GM21515 (cell line): ENCODE measurements around the gene POU2F3.
A peak's percentile ranks its signal among the peaks of the same experiment; 100 is the strongest.
"Not testable (repeated sequence)": the region's sequence is repeated elsewhere in the genome, so short reads cannot be mapped to it uniquely, and the experiment has no call there.

Experiments used
- ATAC-seq: cut with Tn5 transposase; IDR thresholded peaks from one replicate; pipeline ENCODE4 v1.9.1; 2021; ENCODE audit not compliant: unreplicated experiment

The POU2F3 gene

DNA sequence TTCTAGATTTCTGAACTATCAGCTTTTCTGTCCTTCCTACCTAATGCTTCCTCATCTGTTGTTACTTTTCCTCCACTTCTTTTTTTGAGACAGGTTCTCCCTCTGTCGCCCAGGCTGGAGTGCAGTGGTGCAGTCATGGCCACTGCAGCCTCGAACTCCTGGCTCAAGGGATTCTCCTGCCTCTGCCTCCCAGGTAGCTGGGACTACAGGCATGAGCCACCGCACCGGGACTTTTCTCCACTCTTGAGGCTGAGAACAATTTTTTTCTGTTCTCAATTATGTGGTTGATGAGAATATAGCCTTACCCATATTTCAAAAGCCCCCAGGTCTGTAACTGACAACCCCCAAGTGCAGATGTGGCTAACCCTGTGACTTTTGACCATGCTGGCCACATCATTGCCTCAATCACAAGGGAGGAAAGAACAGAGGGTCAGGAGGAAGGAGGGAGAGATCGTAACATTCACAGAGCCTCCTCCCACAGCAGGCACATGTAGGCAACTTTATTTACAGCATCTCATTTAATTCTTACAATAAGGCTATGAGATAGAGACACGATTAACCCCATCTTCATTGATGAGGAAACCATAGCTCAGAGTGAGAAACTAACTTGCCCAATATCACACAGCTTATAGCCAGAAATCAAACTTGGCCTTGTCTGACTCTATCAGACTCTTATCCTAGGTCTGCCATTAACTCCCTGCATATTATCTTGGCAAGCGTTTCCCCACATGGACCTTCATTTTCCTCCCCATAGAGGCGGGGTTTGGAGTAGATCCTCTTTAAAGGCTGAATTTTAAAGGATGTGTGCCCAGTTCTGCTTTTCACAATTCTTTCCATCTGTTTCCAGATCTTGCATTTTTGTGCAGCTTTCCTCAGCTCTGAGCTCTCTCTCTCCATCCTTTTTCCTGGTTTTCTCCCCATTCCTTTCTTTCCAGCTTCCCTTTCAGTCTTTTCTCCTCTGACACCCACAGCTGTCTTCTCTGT is 9.6 kb downstream of the POU2F3 start:
- ATAC-seq: no peak

DNA sequence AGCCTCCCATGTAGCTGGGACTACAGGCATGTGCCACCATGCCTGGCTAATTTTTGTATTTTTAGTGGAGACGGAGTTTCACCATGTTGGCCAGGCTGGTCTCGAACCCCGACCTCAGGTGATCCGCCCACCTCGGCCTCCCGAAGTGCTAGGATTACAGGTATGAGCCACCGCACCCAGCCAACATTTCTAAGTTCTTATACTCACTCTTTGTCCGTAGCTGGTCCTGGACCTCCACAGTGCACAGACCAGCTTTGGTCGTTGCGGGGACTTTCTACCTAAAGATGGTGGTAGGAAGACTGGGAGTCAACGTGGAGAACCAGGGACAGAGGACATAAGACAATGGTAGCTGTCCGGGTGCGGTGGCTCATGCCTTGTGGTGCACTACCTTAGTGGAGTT is 13.4 kb downstream of the POU2F3 start:
- ATAC-seq: not testable (repeated sequence)

DNA sequence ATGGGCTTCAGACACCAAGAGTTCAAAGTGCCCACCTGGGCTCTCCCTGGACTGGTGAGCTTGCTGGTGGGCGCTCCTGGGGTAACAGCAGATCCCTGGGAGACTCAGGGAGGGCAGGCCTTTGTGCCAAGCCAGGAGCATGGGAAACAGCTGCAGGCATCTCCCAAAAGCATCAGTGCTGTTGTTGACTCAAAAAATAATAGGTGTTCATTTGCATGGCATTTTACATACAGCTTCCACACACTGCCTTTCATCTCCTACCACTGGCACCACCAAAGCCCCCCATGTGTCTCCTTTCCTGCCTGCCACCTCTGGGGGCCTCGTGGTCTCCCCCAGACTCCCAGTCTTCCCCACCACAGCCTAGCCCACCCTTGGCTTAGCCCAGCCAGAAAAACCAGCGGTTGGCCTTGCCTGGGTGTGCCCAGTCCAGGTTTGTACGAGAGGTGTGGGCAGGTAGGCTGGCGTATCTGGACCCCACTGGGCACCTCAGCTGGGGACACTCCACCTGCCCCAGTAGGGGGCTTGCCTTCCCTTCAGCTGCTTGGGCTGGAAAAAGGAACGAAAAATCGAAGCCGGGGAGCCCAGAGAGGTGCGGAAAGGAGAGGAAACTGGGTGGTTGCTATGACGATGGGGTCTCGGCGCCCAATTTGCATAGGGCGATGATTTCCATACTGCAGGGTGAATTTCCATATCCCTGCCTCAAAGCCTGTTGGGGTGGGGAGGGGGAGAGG is 15.0 kb downstream of the POU2F3 start:
- ATAC-seq: peak; percentile 55

DNA sequence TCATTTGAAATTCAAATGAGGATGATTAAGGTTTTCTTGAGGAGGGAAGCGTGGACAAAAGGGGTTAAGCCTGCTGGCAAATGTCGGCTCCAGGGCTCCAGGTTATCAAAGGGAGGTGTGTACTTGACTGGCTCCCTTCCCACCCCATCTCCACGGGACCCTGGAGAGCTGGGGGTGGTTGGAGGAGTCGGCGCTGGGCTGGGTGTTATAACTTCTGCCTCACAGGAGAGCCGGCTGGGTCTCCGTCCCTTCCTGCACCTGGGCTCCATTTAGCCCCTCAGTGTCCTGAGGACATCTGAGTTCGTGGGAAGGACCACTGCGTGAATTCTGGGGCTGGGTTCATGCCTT is 15.6 kb downstream of the POU2F3 start:
- ATAC-seq: no peak

DNA sequence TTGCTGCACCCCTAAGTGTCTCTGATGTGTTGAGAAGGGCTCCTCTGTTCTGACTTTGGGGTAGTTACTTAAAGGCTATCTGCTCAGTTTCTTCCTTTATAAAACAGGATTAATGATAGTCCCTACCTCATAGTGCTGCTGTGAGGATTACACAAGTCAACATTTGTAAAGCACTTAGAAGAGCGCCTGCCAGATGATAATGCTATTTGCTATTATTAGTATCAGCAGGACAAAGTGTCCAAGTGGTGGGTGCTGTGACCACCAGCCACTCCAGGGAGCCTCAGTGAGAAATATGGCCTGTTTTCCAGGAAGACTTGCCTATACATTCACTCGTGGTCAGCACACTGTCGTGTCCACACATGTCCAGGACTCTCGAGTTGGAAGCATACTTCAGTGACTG is 16.2 kb downstream of the POU2F3 start:
- ATAC-seq: no peak

DNA sequence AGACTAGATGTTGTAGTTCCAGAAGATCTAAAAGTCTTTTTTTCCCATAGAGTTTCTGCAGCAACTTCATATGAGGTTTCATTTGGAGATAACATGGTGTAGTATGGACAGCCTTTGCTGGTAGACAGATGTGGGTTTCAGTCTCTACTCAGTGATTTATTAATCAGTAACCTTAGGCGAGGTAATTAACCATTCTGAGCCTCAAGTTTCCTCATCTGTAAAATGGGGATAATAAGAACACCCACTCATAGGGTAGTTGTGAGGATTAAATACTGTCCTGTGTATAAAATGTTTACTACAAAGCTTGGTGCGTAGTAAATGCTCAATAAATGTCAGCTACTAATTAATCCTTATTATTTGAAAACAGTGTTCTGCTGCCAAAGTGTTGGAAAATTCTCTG is 16.8 kb downstream of the POU2F3 start:
- ATAC-seq: no peak

DNA sequence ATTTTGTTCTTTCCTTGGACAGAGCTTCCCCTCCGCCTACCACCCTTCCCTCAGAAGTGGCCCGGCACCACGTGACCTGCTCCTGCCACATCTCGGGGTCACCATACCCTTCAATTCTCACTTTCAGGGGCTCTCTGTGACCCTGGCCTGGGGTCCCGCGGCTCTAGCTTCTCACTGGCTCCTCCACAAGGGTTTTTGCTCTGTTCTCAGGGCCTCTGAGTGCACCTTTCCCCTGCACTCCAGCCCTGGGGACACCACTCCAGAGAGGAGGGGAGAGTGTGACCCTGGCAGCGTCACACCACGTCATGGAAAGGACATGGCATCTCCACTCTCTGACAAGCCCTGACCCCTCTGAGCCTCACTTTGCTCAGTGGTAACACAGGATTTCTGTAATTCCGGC is 17.4 kb downstream of the POU2F3 start:
- ATAC-seq: no peak

DNA sequence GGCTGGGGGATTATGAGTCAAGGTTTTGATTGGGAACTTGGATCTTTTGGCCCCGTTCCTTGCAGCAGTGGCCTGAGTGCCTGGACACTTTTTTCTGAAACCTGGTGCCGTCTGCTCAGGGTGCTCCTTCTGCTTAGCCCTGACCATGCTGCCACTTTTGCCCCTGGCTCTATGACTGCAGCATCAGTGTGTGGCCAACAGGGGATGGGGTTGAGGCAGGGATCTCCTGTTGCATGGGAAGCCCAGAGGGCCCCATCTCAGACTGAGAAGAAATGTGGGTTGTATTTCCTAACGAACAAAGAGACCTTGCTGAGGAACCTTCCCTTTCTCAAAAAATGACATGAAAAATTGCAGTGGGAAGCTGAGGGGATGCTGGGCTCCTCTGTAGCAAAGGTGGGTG is 18.7 kb downstream of the POU2F3 start:
- ATAC-seq: no peak

DNA sequence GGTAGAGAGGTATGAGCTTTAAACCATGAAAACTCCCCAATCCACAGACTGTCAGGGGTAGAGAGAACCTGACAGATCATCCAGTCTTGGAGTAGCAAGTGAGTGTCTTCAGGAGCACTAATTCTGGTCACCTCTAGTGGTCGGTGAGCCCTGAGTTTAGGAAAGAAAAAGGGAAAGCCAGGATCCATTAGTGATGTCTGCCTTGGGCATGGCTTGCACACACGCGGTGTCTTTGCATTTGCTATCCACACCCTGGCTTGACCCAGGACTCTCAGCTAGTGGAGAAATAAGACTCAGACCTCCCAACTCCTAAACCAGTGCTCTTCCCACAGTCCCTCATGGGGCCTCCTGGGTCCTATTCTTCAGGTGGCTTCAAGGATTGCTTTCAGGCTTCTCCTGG is 19.3 kb downstream of the POU2F3 start:
- no peak for ATAC-seq

DNA sequence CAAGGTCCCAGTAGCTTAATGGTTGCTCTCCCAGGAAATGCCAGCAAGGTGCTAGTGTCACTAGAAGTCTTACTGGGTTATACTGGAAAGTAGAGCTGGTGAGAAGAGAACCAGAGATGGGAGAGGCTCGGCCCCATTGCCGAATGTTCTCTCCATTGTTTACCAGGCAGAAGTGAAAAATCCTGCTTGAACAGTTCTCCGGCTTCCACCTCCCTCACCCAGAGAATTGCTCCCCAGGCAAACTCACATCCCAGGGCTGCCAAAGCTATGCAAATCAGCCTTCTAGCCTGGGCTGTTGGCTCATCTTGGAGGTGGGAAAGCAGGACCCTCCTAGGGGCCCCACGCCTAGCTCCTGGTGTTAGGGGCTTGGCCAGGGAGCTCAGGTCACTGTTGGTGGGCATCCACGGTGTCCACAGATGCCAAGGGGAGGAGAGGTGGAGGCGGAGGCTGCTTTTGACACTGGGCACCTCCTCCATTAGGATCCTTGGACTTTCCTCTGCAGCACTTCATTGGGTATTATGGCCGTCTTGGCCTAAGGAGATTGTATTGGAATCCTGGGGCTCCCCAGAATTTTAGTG is 20.1 kb downstream of the POU2F3 start:
- ATAC-seq: no peak

DNA sequence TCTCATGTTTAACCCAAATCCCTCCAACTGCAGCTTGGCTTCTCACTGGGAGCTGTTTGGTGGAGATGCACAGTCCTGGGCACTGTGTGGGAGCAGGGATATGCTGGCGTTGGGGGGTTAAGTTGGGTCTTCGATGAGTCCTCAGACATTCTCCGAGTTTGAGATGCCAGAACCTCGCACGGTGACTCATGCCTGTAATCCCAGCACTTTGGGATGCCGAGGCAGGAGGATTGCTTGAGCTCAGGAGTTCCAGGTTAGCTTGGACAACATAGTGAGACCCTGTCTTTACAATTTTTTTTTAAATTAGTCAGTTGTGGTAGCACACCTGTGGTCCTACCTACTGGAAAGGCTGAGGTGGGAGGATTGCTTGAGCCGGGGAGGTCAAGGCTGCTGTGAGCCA is 20.7 kb downstream of the POU2F3 start:
- no peak for ATAC-seq

DNA sequence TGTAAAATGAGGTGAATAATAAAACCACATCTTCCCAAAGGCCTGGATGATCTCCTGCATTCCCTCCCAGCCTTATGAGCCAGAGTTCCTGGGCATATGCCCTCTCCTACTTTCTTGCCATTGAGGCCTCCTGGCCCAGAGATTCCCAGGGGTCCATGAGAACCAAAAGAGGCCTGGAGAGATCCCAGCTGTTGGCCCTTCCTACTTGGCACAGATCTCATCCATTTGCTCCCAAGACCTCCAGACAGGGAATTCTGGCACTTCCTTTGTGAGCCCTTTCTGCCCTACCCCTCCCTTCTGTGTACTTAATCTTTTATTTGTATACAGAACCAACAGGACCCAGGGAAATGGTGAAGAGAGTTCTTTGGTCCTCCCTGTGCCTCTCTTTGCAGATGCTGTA is 21.4 kb downstream of the POU2F3 start:
- no peak for ATAC-seq

DNA sequence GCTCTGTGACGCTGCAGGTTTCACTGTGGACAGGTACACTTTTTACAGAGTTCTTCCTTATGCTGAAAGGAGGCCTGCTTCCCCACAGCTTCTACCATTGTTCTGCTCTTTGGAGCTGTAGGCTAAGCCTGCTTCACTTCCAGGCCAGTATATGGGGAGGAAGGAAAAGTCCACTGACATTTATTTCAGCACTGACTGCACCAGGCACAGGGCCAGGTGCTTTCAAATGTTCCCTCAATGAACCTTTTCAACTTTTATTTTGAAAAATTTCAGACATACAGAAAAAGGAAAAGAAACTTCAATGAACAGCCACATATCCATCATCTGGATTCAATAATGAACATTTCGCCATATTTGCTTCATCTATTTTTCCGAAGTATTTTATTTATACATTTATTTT is 22.0 kb downstream of the POU2F3 start:
- ATAC-seq: no peak

DNA sequence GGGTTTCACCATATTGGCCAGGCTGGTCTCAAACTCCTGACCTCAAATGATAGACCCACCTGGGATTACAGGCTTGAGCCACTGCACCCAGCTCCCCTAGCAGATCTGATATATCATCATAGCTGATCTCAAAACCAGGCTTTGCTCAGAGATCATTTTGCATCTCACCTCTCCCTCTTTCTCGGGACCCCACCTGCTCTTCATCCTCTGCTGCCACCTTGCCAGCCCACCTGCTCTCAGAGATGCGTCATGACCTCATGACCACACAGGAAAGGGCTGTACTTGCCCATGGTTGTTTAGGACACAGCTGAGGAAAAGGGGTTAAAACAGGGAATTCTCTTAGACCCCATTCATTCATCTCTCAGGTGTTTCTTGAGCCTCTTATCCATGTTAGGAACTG is 27.4 kb downstream of the POU2F3 start:
- no peak for ATAC-seq

DNA sequence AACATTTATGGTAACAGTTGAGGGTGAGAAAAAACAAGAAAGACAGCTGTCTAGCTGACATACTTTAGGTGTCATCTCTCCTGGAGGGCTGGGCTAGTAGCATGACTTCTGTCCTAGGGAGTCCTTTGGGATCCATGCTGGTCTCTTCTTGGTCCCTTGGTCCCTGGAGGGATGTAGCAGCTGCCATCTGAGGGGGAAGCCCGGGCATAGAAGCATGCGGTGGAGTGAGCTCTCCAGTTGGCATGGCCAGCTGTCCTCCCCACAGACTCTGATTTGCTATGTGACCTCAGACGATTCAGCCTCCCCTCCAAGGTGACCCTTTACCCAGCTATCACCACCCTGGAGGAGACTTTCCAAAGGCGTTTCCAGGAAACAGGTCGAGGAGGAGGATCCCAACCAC is 28.7 kb downstream of the POU2F3 start:
- no peak for ATAC-seq

DNA sequence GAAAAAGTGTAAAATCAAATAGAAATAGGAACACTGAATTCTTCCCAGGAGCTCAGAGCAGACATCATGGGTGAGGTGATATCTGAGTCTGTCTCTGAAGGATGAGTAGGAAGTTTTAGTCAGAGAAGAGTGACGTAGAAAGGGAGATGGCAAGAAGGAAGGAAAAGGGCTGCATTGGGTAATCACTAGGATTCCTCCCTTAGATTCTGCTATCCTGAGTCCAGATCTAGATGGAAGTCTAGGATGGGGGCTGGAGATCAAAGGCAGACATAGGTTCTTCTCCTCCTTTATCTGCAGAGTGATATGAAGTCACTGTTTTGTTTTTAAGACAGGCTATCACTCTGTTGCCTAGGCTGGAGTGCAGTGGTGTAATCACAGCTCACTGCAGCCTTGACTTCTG is 30.4 kb downstream of the POU2F3 start:
- no peak for ATAC-seq

DNA sequence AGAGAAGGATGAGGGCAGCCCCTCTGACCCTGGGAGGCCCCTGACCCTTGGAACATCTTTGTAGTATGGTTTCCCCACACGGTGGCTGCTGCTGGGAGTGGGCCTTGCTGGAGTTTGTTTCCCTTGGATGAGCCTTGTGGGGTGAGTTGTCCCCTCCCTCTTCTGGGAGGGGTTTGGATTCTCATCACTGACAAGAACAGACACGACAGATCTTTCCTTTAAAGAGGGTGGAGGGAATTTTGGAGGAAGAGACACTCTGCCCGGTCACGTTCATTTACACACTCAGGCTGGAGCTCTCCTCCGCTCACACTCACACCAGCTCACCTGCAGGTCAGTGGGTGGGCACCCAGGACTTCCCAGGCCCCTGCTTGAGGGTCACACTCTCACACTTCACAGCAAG is 31.7 kb downstream of the POU2F3 start:
- no peak for ATAC-seq

DNA sequence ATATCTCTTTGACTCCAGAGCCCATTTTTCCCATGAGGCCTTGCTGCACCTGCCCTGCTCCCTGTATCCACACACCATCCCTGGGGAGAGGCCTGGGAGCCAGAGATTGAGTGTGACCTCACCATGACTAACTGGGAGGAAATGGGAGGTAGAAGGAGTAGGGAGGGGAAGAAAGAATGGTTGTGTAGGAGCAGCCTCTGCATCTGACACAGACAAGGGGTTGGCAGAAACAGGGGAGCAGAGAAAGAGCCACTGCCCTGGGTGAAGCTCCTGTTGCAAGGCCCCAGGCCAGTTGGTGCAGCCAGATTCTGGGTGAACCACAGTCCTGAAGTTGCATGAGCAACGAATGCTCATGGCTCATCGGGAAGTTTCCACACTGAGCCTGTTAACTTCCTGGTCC is 32.4 kb downstream of the POU2F3 start:
- no peak for ATAC-seq

DNA sequence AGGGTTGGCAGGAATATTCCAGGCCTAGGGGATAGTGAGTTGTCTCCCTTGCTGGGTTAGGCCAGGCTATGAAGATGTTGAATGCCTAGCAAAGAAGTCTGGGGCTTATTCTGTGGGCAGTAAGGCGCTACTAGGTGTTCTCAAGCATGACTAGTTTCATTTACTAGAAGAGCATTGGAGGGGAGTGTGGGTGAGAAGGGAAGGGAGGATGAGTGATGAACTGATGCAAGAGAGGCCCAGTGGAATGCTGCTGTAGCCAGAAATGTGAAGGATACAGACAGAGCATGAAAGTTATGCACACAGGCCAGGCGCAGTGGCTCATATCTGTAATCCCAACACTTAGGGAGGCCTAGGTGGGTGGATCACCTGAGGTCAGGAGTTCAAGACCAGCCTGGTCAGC is 33.5 kb downstream of the POU2F3 start:
- ATAC-seq: no peak

DNA sequence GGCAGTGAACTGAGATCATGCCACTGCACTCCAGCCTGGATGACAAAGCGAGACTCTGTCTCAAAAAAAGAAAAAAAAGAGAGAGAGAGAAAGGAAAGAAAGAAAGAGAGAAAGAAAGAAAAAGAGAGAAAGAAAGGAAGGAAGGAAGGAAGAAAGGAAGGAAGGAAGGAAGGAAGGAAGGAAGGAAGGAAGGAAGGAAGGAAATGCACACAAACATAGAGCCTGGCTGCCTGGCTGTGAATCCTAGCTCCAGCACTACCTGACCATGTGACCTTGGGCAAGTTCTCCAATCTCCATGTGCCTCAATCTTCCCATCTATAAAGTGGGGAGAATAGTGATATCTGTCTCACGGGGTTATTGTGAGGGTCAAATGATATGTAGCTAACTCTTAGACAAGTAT is 34.0 kb downstream of the POU2F3 start:
- not testable (repeated sequence) for ATAC-seq

DNA sequence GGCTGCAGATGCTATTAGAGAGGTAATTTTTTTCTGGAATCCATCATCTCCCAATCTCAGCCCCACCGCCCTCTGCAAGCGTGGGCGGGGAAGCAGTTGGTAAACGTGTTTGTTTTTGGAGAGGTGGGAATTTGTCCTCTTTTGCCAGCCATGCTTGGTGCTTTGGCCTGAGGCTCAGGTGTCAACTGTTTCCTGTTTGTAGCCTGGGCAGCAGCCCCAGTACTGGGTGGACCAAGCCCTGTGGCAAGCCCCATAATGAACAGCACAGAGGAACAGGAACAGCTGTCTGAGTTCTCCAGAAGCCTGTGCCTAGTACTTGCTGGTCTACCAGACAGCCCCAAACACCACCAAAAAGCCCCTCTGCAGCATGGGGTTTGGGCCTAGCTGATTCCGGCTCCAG is 39.6 kb downstream of the POU2F3 start:
- no peak for ATAC-seq

DNA sequence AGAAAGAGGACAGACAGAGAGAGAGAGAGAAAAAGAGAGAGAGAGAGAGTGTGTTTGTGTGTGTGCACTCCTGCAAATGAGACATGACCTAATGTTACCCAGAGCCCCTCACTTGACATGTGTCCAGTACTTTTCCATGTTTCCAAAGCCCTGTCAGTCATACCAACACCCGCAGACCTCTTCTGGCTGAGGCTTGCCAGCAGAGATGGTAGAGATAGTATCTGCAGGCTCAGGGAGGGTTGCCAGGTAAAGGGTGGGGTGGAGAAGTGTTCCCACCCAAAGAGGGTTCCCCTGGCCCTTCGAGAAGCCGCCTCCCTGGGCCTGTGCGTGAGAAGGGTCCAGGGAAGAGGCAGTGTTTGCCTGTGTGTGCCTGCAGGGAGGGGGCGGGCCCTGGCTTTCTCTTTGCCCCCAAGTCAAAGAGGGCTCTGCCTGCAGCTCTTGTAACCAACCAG is 40.7 kb downstream of the POU2F3 start:
- ATAC-seq: no peak
